HG02759 (cell line): ENCODE results near the gene ZSCAN5C.
"Not testable (repeated sequence)": the region's sequence is repeated elsewhere in the genome, so short reads cannot be mapped to it uniquely, and the experiment has no call there.

Experiments used
- ATAC-seq: cut with Tn5 transposase; IDR thresholded peaks from one replicate; pipeline ENCODE4 v1.9.1; 2021; ENCODE audit warnings: mild to moderate bottlenecking, moderate library complexity; ENCODE audit not compliant: unreplicated experiment

Gene ZSCAN5C

GRCh38 chr19:56201973-56202372 is at the start of gene ZSCAN5C:
ZSCAN5C (plus strand) TSS chr19:56202273; CDS start chr19:56205914, 3,641 bp downstream.
- no peak for ATAC-seq

- ATAC-seq, result no peak
Observed at GRCh38 chr19:56152644-56153043, 49.4 kb upstream of the ZSCAN5C start.

GRCh38 chr19:56153507-56153906 is 48.6 kb upstream of the ZSCAN5C start:
- ATAC-seq, result no peak

GRCh38 chr19:56155124-56155687 is 46.9 kb upstream of the ZSCAN5C start:
- no peak for ATAC-seq

GRCh38 chr19:56156768-56157167 is 45.3 kb upstream of the ZSCAN5C start:
- no peak for ATAC-seq

- no peak for ATAC-seq
Observed at GRCh38 chr19:56158170-56158757, 43.8 kb upstream of the ZSCAN5C start.

- ATAC-seq, result no peak
Observed at GRCh38 chr19:56159009-56159559, 43.0 kb upstream of the ZSCAN5C start.

- no peak for ATAC-seq
Observed at GRCh38 chr19:56159622-56160271, 42.3 kb upstream of the ZSCAN5C start.

GRCh38 chr19:56161534-56161933 is 40.5 kb upstream of the ZSCAN5C start:
- no peak for ATAC-seq

GRCh38 chr19:56162258-56162657 is 39.8 kb upstream of the ZSCAN5C start:
- ATAC-seq, result no peak

- no peak for ATAC-seq
Observed at GRCh38 chr19:56163097-56163496, 39.0 kb upstream of the ZSCAN5C start.

GRCh38 chr19:56167064-56167578 is 35.0 kb upstream of the ZSCAN5C start:
- no peak for ATAC-seq

GRCh38 chr19:56170261-56170660 is 31.8 kb upstream of the ZSCAN5C start:
- no peak for ATAC-seq

- no peak for ATAC-seq
Observed at GRCh38 chr19:56174086-56174485, 28.0 kb upstream of the ZSCAN5C start.

- no peak for ATAC-seq
Observed at GRCh38 chr19:56174550-56174949, 27.5 kb upstream of the ZSCAN5C start.

- not testable (repeated sequence) for ATAC-seq
Observed at GRCh38 chr19:56175861-56176307, 26.2 kb upstream of the ZSCAN5C start, which contains the start of gene GALP. GALP (plus strand) TSS chr19:56176008; CDS start chr19:56177109, 1,101 bp downstream.

GRCh38 chr19:56176310-56176709 is 25.8 kb upstream of the ZSCAN5C start:
- not testable (repeated sequence) for ATAC-seq

GRCh38 chr19:56176881-56177280 is 25.2 kb upstream of the ZSCAN5C start:
- no peak for ATAC-seq

GRCh38 chr19:56177564-56178243 is 24.4 kb upstream of the ZSCAN5C start:
- ATAC-seq, result no peak

GRCh38 chr19:56189785-56190184 is 12.3 kb upstream of the ZSCAN5C start:
- ATAC-seq, result no peak

- no peak for ATAC-seq
Observed at GRCh38 chr19:56191115-56191514, 11.0 kb upstream of the ZSCAN5C start.
